Coronary artery (tissue), 2 donors: Measurements from ENCODE around the gene KPNA3.

Experiments
- DNase-seq: peaks from one replicate; pipeline ENCODE4 v3.0.0-alpha.2; 2017; ENCODE audit warnings: low spot score
- H3K27ac ChIP-seq, 2 donors: fragments of 200-600 bp; sonication (generic); one replicate each; pipeline ENCODE4 v1.5.1; 2016 to 2019
- H3K4me3 ChIP-seq: fragments of 200-600 bp; sonication (generic); 2 replicates; pipeline ENCODE4 v1.5.1; 2016; ENCODE audit warnings: mild to moderate bottlenecking, moderate library complexity
- TF ChIP-seq, protein P1 (sequence below): fragments of 200-600 bp; sonication (generic); IDR thresholded peaks from one replicate; pipeline ENCODE4 v1.5.1; 2019; ENCODE audit warnings: antibody characterized with exemption

Gene KPNA3

GRCh38 chr13:49756263-49756662, 36.2 kb downstream of the KPNA3 start:
- H3K27ac ChIP-seq = no peak overlapping the region
- TF ChIP-seq, protein P1, sequence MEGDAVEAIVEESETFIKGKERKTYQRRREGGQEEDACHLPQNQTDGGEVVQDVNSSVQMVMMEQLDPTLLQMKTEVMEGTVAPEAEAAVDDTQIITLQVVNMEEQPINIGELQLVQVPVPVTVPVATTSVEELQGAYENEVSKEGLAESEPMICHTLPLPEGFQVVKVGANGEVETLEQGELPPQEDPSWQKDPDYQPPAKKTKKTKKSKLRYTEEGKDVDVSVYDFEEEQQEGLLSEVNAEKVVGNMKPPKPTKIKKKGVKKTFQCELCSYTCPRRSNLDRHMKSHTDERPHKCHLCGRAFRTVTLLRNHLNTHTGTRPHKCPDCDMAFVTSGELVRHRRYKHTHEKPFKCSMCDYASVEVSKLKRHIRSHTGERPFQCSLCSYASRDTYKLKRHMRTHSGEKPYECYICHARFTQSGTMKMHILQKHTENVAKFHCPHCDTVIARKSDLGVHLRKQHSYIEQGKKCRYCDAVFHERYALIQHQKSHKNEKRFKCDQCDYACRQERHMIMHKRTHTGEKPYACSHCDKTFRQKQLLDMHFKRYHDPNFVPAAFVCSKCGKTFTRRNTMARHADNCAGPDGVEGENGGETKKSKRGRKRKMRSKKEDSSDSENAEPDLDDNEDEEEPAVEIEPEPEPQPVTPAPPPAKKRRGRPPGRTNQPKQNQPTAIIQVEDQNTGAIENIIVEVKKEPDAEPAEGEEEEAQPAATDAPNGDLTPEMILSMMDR = no peak
- no peak for DNase-seq
- H3K4me3 ChIP-seq = no peak overlapping the region

- Histone ChIP-seq H3K27ac (no peak overlapping the region), H3K4me3 (no peak overlapping the region)
- DNase-seq = no peak
- TF ChIP-seq, protein P1 = no peak
These were observed 38.3 kb downstream of the KPNA3 start for GRCh38 chr13:49754146-49754545.

DNA sequence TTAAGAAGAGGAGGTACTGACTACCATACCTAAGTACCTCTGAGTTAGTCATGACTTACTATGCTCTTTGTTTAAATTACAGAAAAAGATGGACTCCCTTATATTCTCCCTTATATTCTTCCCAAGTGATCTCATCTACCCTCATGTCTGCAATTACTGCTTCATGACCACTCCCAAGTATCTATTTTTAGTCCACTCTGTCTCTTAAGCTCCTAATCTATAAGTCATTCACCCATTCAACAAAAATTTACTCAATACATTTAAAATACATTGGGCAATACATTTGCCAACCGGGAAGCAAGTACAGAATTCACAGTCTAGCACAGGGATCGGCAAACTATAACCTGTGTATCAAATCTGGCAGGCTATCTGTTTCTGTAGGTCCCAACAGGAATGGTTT, 42.6 kb downstream of the KPNA3 start:
- no peak overlapping the region for H3K27ac ChIP-seq
- no peak for DNase-seq
- no peak overlapping the region for H3K4me3 ChIP-seq
- TF ChIP-seq, protein P1 = no peak

GRCh38 chr13:49746111-49746510, 46.4 kb downstream of the KPNA3 start:
- Histone ChIP-seq H3K27ac (no peak overlapping the region), H3K4me3 (no peak overlapping the region)
- DNase-seq = no peak
- TF ChIP-seq, protein P1 = no peak

DNA sequence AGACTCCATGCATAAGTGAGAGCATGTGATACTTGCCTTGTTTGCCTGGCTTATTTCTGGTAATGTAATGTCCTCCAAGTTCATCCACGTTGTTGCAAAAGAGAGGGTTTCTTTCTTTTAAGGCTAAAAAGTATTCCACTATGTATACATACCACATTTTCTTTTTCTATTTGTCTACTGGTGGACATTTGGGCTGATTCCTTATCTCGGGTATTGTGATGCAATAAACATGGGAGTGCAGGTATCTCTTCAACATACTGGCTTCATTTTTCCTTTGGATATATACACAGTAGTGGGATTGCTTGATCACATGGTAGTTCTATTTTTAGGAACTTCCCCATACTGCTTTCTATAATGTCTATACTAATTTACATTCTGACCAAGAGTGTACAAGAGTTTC, 51.6 kb downstream of the KPNA3 start:
- Histone ChIP-seq H3K4me3 (no peak overlapping the region), H3K27ac (no peak overlapping the region)
- TF ChIP-seq, protein P1 = no peak
- DNase-seq = no peak

DNA sequence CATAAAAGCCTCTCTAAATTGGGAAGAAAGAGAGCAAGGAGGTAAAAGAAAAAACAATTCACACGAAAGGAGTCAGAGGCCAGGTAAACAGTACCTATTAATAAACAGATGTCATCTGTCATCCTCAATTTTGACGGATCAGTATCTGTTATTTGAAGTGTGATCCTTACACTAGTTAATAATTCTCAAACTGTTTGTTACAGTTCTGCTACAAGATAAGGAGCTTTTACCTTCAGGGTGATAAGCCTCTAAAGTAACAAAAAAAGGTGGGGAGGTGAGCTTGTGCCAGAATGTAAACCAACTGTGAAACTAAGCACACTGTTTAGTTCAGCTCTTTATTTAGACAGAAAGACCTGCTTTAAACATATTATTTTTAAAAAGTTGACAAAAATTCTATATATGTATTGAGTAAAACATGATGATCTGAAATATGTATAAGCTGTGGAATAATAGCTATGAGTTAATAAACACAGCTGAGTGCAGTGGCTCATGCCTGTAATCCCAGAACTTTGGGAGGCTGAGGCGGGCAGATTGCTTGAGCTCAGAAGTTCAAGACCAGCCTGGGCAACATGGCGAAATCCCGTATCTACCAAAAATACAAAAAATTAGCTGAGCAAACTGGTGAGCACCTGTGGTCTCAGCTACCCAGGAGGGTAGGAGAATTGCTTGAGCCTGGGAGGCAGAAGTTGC, 52.8 kb downstream of the KPNA3 start:
- H3K27ac ChIP-seq = no peak overlapping the region
- H3K4me3 ChIP-seq = no peak overlapping the region
- TF ChIP-seq, protein P1 = no peak
- no peak for DNase-seq

DNA sequence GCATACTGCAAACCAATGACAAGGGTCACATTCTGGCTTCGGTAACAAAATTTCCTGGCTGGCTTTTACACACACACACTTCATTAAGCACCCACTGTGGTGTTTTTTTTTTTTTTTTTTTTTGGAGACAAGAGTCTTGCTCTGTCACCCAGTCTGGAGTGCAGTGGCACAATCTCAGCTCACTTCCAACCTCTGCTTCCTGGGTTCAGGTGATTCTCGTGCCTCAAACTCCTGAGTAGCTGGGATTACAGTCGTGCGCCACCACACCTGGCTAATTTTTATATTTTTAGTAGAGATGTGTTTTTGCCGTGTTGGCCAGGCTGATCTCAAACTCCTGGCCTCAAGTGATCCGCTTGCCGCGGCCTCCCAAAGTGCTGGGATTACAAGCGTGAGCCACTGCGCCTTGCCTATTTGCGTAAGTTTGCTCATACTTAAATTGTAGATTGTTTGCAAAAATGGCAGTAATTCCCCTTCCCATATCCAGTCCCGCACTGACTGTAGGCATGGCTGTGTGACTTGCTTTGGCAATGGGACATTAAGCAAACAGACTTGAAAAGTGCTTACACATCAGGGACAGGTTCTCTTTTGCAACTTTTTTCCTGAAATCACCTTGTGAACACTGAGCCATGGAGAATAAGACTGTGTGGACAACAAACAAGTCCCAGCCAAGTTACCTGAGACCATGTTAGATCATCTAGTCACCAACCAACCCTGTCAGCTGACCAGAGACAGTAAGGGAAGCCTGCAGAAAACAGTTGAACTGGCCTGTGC, 59.1 kb downstream of the KPNA3 start:
- Histone ChIP-seq H3K27ac (no peak overlapping the region), H3K4me3 (no peak overlapping the region)
- TF ChIP-seq, protein P1 = no peak
- DNase-seq = no peak
